Activated naive CD4-positive, alpha-beta T cell treated with anti-CD3 and anti-CD28 coated beads, Interleukin-2, amount 50 U/mL, for 24 hours (primary cell): Measurements from ENCODE around the gene LACRT.
"Not testable (repeated sequence)": the region's sequence is repeated elsewhere in the genome, so short reads cannot be mapped to it uniquely, and the experiment has no call there.

Experiments
- H3K27ac Mint-ChIP-seq: one replicate; pipeline ENCODE4 v1.8.0; 2021; ENCODE audit warnings: mild to moderate bottlenecking, mixed read lengths
- H3K27me3 Mint-ChIP-seq: one replicate; pipeline ENCODE4 v1.8.0; 2021; ENCODE audit warnings: mixed read lengths
- H3K36me3 Mint-ChIP-seq: one replicate; pipeline ENCODE4 v1.8.0; 2021; ENCODE audit warnings: mixed read lengths
- H3K4me1 Mint-ChIP-seq: one replicate; pipeline ENCODE4 v1.8.0; 2021; ENCODE audit warnings: mixed read lengths
- H3K4me3 Mint-ChIP-seq: one replicate; pipeline ENCODE4 v1.8.0; 2021; ENCODE audit warnings: mild to moderate bottlenecking, mixed read lengths
- H3K9me3 Mint-ChIP-seq: one replicate; pipeline ENCODE4 v1.8.0; 2021; ENCODE audit warnings: mixed read lengths

LACRT gene

DNA sequence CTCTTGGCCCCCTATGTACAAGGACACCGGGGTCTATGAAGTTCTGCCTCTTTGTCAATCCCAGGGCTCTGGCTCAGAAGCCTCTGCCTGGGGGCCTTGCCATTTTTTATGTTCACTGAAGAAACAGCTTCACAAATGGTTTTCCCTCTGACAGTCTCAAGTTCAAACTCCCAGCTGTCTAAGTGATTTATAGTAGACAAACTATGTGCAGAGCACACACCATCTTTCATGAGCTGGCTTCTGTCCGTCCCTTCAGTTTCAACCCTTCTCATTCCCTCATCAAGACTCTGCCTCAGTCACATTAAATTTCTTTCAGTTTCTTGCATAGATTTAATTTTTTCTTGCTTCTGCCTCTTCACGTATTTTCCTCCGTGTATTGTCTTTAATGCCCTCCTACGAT is 16.2 kb upstream of the LACRT start:
- Mint-ChIP-seq H3K36me3 (no peaks in the 10 kb centered on the region), H3K9me3 (no peaks in the 10 kb centered on the region), H3K27ac (no peak overlapping the region), H3K4me3 (no peak overlapping the region), H3K4me1 (no peaks in the 10 kb centered on the region), H3K27me3 (peaks cover 10% of the 10 kb centered on the region)

DNA sequence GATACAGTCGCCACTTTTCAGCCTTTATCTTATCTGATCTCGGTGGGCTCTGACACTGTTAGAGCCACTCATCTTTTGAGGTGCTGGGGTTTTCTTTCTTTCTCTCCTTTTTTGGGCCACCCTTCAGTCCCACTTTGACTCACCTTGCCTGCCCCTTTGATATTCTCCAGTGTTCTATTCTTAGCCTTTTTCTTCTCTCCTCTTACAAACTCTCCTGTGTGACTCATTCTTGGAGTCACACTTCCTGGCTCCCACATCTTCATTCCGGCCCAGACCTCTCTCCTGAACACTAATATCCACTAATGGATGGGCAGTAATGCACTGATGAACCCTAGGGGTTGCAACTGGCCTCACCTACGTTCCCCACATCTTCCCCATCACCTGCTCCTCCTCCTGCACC is 15.7 kb upstream of the LACRT start:
- Mint-ChIP-seq H3K27ac (no peak overlapping the region), H3K4me3 (no peak overlapping the region), H3K9me3 (no peaks in the 10 kb centered on the region), H3K27me3 (peaks cover 9% of the 10 kb centered on the region), H3K4me1 (no peaks in the 10 kb centered on the region), H3K36me3 (no peaks in the 10 kb centered on the region)

DNA sequence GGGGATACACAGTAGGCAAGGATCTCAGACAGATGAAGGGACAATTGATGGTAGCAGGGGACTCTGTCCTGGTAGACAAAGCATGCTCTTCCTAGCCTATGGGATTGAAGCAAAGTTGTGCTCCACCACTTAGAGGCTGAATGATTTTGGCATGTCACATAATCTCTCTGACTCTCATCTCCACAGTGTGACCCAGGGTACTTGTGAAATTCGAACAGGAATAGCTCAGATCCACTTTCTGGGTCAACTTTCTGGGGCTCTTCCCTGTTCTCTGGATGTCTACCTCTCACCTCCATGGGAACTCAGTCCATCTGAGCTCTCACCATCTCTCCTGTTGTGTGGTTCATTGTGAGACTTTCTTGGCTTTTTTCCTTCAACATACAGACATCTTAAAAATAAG is 15.1 kb upstream of the LACRT start:
- Mint-ChIP-seq H3K27ac (no peak overlapping the region), H3K36me3 (no peaks in the 10 kb centered on the region), H3K27me3 (peaks cover 9% of the 10 kb centered on the region), H3K9me3 (no peaks in the 10 kb centered on the region), H3K4me1 (no peaks in the 10 kb centered on the region), H3K4me3 (no peak overlapping the region)

DNA sequence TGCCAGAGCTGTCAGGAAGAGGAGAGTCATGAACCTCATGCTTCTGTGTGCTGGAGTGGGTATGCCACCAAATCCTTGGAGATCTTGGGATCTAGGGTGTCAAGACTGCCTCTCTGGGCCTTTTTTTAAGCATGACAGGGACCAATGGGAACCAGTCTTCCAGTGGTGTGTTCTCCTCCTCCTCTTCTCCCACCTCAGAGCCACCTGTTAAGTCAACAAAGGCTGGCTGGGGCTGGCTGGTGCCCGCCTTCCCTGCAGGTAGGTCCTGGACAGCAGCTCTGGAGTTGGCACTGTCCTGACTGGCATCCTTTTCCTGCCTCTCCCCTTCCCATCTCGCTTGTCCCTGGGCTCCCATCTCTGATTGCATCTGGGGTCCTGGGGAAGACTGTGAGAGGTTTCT is 13.6 kb upstream of the LACRT start, which contains the start of gene DCD:
Gene DCD (minus strand): TSS at position 101 of the 400 bp plus-strand sequence. CDS start 62 bp downstream, at position 39.
- no peaks in the 10 kb centered on the region for H3K9me3 Mint-ChIP-seq
- no peaks in the 10 kb centered on the region for H3K36me3 Mint-ChIP-seq
- H3K4me1 Mint-ChIP-seq = no peaks in the 10 kb centered on the region
- peaks cover 11% of the 10 kb centered on the region for H3K27me3 Mint-ChIP-seq
- H3K4me3 Mint-ChIP-seq = no peak within 1 kb of the TSS
- H3K27ac Mint-ChIP-seq = no peak within 1 kb of the TSS

DNA sequence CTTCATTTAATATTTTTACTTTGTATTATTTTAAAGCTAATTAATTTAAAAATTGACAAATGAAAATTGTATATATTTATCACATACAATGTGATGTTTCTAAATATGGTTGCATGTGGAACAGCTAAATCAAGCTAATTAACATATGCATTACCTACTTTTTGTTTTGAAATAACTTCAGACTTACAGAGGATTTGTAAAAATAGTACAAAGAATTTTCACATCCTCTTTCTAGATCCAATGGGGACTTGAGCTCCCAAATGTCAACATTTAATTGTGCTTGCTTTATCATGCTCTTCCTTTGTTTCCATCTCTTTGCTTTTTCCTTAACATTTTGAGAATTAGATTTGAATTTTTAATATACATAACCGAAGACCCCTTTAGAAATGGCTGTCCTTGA is 6.9 kb upstream of the LACRT start:
- H3K4me1 Mint-ChIP-seq = no peaks in the 10 kb centered on the region
- H3K4me3 Mint-ChIP-seq = no peak overlapping the region
- H3K9me3 Mint-ChIP-seq = no peaks in the 10 kb centered on the region
- no peak overlapping the region for H3K27ac Mint-ChIP-seq
- H3K36me3 Mint-ChIP-seq = no peaks in the 10 kb centered on the region
- peaks cover 6% of the 10 kb centered on the region for H3K27me3 Mint-ChIP-seq

DNA sequence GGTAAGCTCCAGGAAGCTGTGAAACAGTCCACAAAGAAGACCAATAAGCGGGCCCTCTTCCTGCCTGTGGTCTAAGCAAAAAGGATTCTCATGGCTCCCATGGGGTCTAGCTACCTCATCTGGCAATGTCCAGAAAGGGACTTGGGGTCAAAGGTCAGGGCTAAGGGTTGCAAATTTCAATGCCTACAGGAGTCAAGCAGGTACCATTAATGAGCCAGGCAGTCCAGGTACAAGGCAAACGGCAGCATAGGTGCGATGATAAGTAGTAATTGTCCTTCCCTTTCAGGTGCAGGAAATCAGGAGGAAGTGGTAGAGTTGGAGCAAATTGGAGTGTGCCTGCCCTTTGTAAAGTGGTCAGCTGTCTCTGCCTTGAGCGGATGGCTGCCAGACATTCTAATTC is 6.4 kb upstream of the LACRT start:
- Mint-ChIP-seq H3K27ac (no peak overlapping the region), H3K27me3 (peaks cover 3% of the 10 kb centered on the region), H3K4me3 (no peak overlapping the region), H3K4me1 (no peaks in the 10 kb centered on the region), H3K36me3 (no peaks in the 10 kb centered on the region), H3K9me3 (no peaks in the 10 kb centered on the region)

DNA sequence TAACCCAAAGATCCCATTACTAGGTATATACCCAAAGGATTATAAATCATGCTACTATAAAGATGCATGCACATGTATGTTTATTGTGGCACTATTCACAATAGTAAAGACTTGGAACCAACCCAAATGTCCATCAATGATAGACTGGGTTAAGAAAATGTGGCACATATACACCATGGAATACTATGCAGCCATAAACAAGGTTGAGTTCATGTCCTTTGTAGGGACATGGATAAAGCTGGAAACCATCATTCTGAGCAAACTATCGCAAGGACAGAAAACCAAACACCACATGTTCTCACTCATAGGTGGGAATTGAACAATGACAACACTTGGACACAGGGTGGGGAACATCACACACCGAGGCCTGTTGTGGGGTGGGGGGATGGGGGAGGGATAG is 4.4 kb upstream of the LACRT start:
- H3K27me3 Mint-ChIP-seq, H3K9me3 Mint-ChIP-seq, H3K4me1 Mint-ChIP-seq, H3K36me3 Mint-ChIP-seq, H3K4me3 Mint-ChIP-seq, H3K27ac Mint-ChIP-seq: not testable (repeated sequence)

DNA sequence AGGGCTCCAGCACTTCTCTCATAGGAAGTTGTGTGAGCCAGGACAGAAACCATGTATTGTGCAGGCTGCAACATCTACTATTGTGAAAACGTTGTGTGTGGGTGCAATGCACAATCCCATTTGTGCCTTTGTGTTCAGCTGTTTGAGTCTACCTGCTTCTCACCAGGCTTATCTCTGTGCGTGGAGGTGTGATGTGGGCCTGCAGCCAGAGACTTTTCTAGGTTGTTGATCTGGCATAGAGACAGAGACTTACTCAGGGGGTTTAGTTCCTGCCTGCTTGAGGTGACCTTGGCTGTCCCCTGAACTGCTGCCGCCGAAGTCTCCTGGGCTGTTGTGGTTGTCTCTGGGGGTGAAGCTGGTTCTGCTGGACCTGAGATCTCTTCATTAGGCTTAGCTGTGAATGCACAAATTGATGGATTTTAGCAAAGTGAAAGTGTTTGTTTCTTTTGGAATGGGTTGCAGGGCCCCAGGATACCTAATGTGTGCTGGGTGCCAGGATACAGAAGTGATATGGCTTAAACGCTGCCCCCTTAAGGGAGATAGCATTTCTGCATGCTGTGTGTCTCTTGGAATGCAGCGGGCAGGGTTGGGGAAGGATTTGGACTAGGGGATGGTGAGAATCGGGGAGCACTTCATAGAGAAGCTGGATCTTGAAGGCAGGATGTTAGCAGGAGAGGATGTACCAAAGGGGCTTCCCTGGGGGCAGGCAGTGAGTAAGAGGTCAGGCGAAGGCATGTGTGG is 2.5 kb downstream of the LACRT start:
- Mint-ChIP-seq H3K9me3 (no peaks in the 10 kb centered on the region), H3K36me3 (no peaks in the 10 kb centered on the region), H3K4me1 (no peaks in the 10 kb centered on the region), H3K4me3 (no peak overlapping the region), H3K27ac (peak overlapping the region; percentile 4), H3K27me3 (peaks cover 12% of the 10 kb centered on the region)

DNA sequence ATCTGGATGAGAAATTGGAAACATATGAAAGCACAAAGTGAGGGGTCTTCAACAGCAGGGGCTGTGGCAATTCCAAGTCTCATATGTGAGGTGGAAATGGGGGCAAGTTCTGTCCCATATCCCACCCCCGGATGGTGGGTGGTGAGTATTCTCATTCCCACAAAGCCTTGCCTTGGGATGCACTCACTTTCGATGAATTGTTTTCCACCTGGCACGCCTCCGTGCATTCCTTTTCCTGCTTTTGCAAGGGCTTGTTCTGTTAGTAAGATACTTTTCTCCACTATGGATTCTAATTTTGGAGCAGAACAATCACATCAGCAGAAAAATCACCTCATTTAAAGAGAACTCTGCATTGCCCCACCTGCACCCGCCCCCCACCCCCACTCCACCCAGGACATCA is 3.1 kb downstream of the LACRT start:
- no peaks in the 10 kb centered on the region for H3K9me3 Mint-ChIP-seq
- no peak overlapping the region for H3K4me3 Mint-ChIP-seq

DNA sequence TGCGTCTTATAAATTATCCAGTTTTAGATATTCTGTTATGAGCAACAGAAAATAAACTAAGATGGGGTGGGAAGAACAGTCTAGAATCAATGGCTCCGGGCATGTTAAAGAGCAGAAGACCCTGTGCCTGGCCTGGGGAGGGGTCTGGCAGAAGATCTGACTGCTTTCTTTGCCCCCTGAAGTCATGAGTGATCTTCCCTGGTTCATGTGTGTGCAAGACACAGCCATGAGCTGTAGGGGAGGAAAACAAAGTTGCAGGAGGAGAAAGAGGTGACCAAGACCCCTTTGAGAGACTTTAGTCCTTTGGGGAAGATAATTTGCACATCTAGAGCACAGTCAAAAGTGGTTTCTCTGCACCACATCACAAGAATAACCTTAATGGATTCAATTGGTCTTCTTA is 4.8 kb downstream of the LACRT start:
- peaks cover 28% of the 10 kb centered on the region for H3K27me3 Mint-ChIP-seq
- no peaks in the 10 kb centered on the region for H3K9me3 Mint-ChIP-seq
- peaks cover 4% of the 10 kb centered on the region for H3K36me3 Mint-ChIP-seq
- no peaks in the 10 kb centered on the region for H3K4me1 Mint-ChIP-seq
- H3K4me3 Mint-ChIP-seq = no peak overlapping the region
- no peak overlapping the region for H3K27ac Mint-ChIP-seq

More for the DNA sequence above, 3.1 kb downstream of the LACRT start:
- H3K4me1 Mint-ChIP-seq = no peaks in the 10 kb centered on the region
- peaks cover 18% of the 10 kb centered on the region for H3K27me3 Mint-ChIP-seq
- peaks cover 4% of the 10 kb centered on the region for H3K36me3 Mint-ChIP-seq
- no peak overlapping the region for H3K27ac Mint-ChIP-seq

DNA sequence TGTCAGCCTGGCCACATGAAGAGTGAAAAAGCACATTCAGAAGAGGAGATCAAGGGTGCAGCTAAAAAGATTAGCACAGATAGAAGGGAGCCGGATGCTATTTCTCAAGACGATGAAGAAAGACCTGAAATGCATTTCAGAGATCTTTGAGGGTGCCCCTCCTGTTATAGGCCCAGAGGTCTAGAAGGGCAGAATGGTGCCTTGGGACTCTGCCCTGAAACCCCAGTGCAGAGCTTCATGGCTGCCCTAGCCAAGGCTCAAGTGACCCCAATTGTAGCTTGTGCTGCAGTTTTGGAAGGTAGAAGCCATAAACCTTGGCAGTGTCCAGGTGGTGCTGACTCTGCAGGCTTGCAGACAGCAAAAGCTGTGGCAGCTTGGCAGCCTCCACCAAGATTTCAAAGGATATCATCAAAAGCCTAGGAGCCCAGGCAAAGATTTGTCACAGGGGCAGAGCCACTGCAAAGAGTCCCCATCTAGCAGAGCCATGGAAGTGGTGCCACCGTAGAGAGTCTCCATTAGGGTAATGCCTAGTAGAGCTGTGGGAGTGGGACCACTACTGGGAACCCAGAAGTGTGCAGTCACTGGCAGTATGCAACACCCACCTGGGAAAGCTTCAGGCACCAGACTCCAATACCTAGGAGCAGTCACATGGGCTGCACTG is 6.4 kb downstream of the LACRT start:
- Mint-ChIP-seq H3K4me1 (no peaks in the 10 kb centered on the region), H3K36me3 (peaks cover 4% of the 10 kb centered on the region), H3K4me3 (no peak overlapping the region), H3K27ac (no peak overlapping the region), H3K27me3 (peaks cover 39% of the 10 kb centered on the region), H3K9me3 (no peaks in the 10 kb centered on the region)

DNA sequence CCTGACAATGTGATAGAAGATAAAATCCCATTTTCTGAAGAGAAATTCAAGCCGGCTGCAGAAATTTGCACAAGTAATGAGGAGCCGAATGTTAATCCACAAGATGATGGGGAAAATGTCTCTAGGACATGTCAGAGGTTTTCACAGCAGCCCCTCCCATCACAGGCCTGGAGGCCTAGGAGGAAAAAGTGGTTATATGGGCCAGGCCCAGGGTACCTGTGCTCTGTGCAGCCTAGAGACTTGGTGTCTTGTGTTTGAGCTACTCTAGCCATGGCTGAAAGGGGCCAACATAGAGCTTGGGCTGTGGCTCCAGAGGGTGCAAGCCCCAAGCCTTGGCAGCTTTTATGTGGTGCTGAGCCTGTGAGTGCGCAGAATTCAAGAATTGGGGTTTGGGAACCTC is 7.4 kb downstream of the LACRT start:
- H3K4me3 Mint-ChIP-seq = no peak overlapping the region
- H3K27me3 Mint-ChIP-seq = peaks cover 40% of the 10 kb centered on the region
- H3K36me3 Mint-ChIP-seq = peaks cover 4% of the 10 kb centered on the region
- no peaks in the 10 kb centered on the region for H3K9me3 Mint-ChIP-seq
- H3K4me1 Mint-ChIP-seq = no peaks in the 10 kb centered on the region
- H3K27ac Mint-ChIP-seq = no peak overlapping the region

DNA sequence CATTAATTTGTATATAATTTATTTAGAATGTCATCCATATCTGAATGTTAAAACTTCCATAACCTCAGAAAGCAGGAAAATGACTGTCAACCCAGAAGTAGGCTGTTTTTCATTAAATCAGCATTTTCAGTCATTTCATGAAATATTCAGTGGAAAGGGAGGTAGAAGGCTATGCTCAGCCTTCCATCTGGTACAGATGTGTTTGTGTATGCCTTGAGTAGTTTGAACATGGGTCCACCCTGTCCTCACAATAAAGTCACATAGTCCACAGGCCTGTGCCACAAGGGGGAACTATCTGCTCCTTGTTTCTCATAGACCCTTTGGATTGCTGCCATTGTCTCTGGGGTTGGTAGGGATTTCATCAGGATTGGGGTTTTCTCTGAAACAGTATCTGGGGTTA is 9.1 kb downstream of the LACRT start:
- Mint-ChIP-seq H3K27me3 (peaks cover 47% of the 10 kb centered on the region), H3K9me3 (no peaks in the 10 kb centered on the region), H3K27ac (no peak overlapping the region), H3K4me1 (no peaks in the 10 kb centered on the region), H3K36me3 (peaks cover 4% of the 10 kb centered on the region), H3K4me3 (no peak overlapping the region)

DNA sequence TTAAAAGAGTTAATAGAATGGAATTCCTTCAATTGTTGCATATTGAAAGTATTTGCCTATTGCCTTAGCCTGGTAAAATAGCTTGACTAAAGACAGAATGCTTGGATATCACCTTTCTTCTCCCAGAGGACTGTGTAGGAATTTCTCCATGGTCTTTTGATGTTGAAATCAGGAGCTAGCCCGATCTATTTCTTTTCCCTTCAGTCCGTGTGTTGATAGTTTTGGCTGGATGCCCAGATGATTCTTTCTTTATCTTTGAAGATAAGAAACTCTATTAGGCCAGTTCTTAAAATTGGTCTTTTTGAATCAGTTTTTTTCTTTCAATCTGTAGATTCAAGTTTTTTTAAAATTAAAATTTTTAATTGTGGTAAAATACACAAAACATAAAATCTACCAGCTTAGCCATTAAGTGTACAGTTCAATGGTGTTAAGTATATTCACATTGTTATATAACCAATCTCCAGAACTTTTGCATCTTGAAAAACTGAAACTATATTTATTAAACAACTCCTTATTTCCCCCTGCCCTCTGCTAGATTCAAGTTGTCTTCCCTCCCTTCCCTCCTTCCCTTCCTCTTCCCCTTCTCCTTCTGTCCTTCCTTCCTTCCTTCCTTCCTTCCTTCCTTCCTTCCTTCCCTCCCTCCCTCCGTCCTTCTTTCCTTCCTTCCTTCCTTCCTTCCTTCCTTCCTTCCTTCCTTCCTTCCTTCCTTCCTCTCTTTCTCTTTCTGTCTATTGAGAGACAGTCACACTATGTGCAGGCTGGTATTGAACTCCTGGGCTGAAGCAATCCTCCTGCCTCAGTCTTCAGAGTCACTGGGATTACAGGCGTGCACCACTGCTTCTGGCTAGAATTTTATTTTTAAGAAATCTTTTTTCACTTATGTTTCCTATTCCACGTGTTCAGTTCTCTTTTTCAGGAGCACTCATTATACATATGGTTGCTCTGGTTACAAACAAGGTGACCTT is 10.1 kb downstream of the LACRT start:
- Mint-ChIP-seq H3K27ac (no peak overlapping the region), H3K27me3 (peaks cover 49% of the 10 kb centered on the region), H3K9me3 (no peaks in the 10 kb centered on the region), H3K36me3 (peaks cover 4% of the 10 kb centered on the region), H3K4me1 (no peaks in the 10 kb centered on the region), H3K4me3 (no peak overlapping the region)

DNA sequence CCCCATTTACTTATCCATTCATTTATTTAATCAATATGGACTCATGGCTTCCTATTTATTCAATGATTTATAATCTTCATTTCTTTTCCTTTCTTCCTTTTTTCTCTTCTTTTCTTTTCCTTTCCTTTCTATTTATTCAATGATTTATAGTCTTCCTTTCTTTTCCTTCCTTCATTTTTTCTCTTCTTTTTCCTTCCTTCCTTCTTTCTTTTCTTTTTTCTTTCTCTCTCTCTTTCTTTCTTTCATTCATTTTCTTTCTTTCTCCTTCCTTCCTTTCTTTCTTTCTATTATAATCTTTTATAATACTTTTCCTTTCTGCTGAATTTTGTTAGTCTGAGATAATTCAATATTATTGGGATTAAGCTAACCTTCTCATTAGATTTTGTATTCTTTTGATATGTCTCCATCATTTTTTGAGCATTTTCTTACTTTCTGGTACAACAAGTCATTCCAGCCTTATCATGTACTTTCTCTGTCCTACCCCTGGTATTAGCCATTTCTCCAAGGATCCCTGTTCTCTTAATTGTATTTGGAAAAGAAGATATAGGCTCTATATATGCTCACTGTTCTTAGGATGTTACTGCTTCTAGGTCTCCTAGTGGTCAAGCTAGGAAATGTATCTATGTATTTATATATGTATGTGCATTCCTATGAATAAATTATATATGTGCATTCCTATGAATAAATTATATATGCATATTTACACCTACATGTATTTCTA is 12.1 kb downstream of the LACRT start:
- Mint-ChIP-seq H3K27ac (no peak overlapping the region), H3K9me3 (no peaks in the 10 kb centered on the region), H3K4me1 (no peaks in the 10 kb centered on the region), H3K27me3 (peaks cover 48% of the 10 kb centered on the region), H3K36me3 (peaks cover 4% of the 10 kb centered on the region), H3K4me3 (no peak overlapping the region)
